NB4 (cell line): ENCODE data around the gene GFER.
"Not testable (repeated sequence)": the region's sequence is repeated elsewhere in the genome, so short reads cannot be mapped to it uniquely, and the experiment has no call there.

Source experiments
- POLR2A ChIP-seq: IDR thresholded peaks from 2 replicates; pipeline ENCODE4 v1.6.1; 2011; ENCODE audit warnings: mild to moderate bottlenecking; ENCODE audit not compliant: insufficient read length; ENCODE audit errors: extremely low read depth
- TF ChIP-seq, protein P1 (sequence below): IDR thresholded peaks from one replicate; pipeline ENCODE4 v1.5.1; 2012; ENCODE audit warnings: low read depth, low read length
- TF ChIP-seq, protein P2 (sequence below): IDR thresholded peaks from 2 replicates; pipeline ENCODE4 v1.6.1; 2011; ENCODE audit warnings: low read depth, low read length

GRCh38 chr16:1962161-1963153 is 21.5 kb upstream of the GFER start:
- TF ChIP-seq, protein P1, sequence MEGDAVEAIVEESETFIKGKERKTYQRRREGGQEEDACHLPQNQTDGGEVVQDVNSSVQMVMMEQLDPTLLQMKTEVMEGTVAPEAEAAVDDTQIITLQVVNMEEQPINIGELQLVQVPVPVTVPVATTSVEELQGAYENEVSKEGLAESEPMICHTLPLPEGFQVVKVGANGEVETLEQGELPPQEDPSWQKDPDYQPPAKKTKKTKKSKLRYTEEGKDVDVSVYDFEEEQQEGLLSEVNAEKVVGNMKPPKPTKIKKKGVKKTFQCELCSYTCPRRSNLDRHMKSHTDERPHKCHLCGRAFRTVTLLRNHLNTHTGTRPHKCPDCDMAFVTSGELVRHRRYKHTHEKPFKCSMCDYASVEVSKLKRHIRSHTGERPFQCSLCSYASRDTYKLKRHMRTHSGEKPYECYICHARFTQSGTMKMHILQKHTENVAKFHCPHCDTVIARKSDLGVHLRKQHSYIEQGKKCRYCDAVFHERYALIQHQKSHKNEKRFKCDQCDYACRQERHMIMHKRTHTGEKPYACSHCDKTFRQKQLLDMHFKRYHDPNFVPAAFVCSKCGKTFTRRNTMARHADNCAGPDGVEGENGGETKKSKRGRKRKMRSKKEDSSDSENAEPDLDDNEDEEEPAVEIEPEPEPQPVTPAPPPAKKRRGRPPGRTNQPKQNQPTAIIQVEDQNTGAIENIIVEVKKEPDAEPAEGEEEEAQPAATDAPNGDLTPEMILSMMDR = not testable (repeated sequence)
- TF ChIP-seq POLR2A = not testable (repeated sequence)
- TF ChIP-seq, protein P2, sequence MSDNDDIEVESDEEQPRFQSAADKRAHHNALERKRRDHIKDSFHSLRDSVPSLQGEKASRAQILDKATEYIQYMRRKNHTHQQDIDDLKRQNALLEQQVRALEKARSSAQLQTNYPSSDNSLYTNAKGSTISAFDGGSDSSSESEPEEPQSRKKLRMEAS = not testable (repeated sequence)
